Lower leg skin (tissue), 4 donors: Measurements from ENCODE around the gene TM7SF3. TPM values are rescaled to one million over a fixed set of nuclear protein-coding genes. Genes with fewer than 3 reads are reported as not detected.

Experiments
- DNase-seq, 2 donors: peaks; one replicate each; pipeline ENCODE4 v3.0.0-alpha.2; 2019; ENCODE audit warnings: low spot score in 2 of 2
- H3K4me3 ChIP-seq: fragments of 200-600 bp; sonication (generic); 2 replicates; pipeline ENCODE4 v1.5.1; 2017; ENCODE audit warnings: mild to moderate bottlenecking, low read depth; ENCODE audit not compliant: poor library complexity, severe bottlenecking
- CTCF ChIP-seq, 3 donors: fragments of 450-650 bp; IDR thresholded peaks; one replicate each; pipeline ENCODE4 v1.5.1; 2016; ENCODE audit warnings: antibody characterized with exemption in 3 of 3, mild to moderate bottlenecking in 3 of 3, moderate library complexity in 2 of 3
- POLR2A ChIP-seq, 2 donors: fragments of 450-650 bp; IDR thresholded peaks; one replicate each; pipeline ENCODE4 v1.6.1; 2016 to 2017; ENCODE audit warnings: antibody characterized with exemption in 2 of 2, mild to moderate bottlenecking in 1 of 2, moderate library complexity in 1 of 2
- WGBS, 2 donors: methylation state at CpG; one replicate each; pipeline ENCODE4 v1.1.5; 2018; 5-methylcytosine and 5-hydroxymethylcytosine counted together
- intact Hi-C: fragments of 100-400 bp; cut with DNase I; formaldehyde crosslinking; loops from one replicate; pipeline ENCODE4 v1.15.0; 2023; ENCODE audit warnings: low total_unique reads
- total RNA-seq, 4 donors: library from RNA; depleted of rRNA; stranded (reverse); fragments of >200 nt; gene quantifications; one replicate each; pipeline ENCODE4 v1.1.0, GENCODE V29; 2016

TM7SF3 gene
- total RNA-seq, 4 donors from 2014 or later: 36.7 to 158 (median 83.9) TPM

- TF ChIP-seq CTCF (IDR thresholded peaks at IDR 0.05): no peak
- no peak for TF ChIP-seq POLR2A (IDR thresholded peaks at IDR 0.05)
- DNase-seq: no peak
- intact Hi-C loops: no loop called here
- no peak overlapping the region for H3K4me3 ChIP-seq
- WGBS, 2 donors: 95 to 96% methylated on average over 5 of the region's 5 CpGs
Observed at GRCh38 chr12:26928661-26929060, 85.5 kb downstream of the TM7SF3 start.

Other genes starting within 250 kb of the TM7SF3 start
- gene ITPR2, start 181.2 kb downstream of the TM7SF3 start, total RNA-seq: 10 to 100 TPM; 42.8 to 62.5 (median 52.1) TPM
- 10 to 100 TPM; 10.3 to 19.3 (median 14.9) TPM for gene INTS13, start 76.4 kb downstream of the TM7SF3 start, total RNA-seq
- gene FGFR1OP2, start 75.9 kb downstream of the TM7SF3 start, total RNA-seq: 10 to 100 TPM; 38.1 to 60.3 (median 46.6) TPM
- gene MED21, start 8.2 kb upstream of the TM7SF3 start, total RNA-seq: 10 to 100 TPM; 29.3 to 52.7 (median 41.2) TPM
- not detected for gene C12orf71, start 68.2 kb upstream of the TM7SF3 start, total RNA-seq
- 10 to 100 TPM; 19.1 to 39.2 (median 27.1) TPM for gene STK38L, start 229.9 kb upstream of the TM7SF3 start, total RNA-seq